ENCODE measurements around the gene DOCK9. TPM values are rescaled to one million over a fixed set of nuclear protein-coding genes. Genes with fewer than 3 reads are reported as not detected.
"Not testable (repeated sequence)": the region's sequence is repeated elsewhere in the genome, so short reads cannot be mapped to it uniquely, and the experiment has no call there.

Gene DOCK9
- total RNA-seq, 1 donor from 2014 or later, result 25.5 TPM

DNA sequence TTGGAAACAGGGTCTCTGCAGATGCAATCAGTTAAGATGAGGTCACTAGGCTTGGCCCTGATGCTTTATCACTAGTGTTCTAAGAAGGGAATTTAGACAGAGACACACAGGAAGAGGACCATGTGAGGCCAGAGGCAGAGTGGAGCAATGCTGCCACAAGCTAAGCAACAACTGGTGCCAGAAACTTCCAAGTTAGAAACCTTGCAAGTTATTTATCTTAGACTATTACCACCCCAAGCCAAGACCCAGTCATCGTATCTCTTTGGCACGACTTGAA, 81.1 kb downstream of the DOCK9 start:
- ATAC-seq (ENCODE audit: low read depth), result no peak
- peaks cover 10% of the 10 kb centered on the region for H3K4me1 Mint-ChIP-seq
- ChIA-PET CTCF (no interaction called here), POLR2A (no interaction called here)
- no peak overlapping the region for H3K4me3 Mint-ChIP-seq
- no peak for DNase-seq
- no peak overlapping the region for H3K27ac Mint-ChIP-seq
- H3K9me3 Mint-ChIP-seq, result no peaks in the 10 kb centered on the region
- H3K36me3 Mint-ChIP-seq (ENCODE audit: low read depth), result peaks cover 39% of the 10 kb centered on the region
- intact Hi-C loops (cut with micrococcal nuclease), result no loop called here
- H3K27me3 Mint-ChIP-seq, result no peaks in the 10 kb centered on the region
- no peak for TF ChIP-seq CTCF (IDR thresholded peaks at IDR 0.05)

DNA sequence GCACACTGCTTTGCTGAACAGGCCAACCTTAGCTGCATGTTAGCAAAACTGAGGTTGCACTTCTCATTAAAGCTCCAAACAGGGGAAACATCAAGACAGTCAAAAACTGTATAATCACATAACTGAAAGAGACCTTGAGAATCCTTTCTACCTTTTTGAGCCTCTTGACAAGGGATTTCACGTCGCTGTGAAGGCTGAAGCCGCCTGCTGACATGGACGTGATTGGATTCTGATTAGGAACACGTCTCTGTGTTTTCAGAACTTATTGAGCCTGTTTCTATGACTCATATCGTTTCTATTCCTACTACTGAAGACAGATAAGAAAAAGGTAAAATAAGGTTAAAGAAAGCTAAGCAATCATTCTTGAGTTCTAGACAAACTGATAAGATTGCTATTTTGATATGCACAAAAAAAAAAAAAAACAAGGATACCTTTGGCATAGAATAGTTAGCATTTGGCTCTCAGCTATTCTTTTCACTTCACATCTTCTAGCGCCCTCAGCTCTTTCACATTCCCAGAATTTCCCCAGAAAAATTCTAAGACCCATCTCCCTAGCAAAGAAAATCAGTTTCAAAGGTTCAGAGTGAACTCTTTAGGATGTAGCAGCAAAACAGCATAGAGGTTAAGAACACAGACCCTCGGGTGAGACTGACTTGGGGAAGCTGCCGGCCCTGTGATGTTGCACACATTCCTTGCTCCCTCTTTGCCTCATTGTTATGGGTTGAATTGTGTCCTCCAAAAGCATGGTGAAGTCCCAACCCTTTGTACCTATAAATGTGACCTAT, 81.6 kb downstream of the DOCK9 start:
- Mint-ChIP-seq H3K36me3 (ENCODE audit: low read depth) (peaks cover 34% of the 10 kb centered on the region), H3K4me1 (peaks cover 10% of the 10 kb centered on the region), H3K27me3 (no peaks in the 10 kb centered on the region), H3K4me3 (no peak overlapping the region), H3K27ac (no peak overlapping the region), H3K9me3 (no peaks in the 10 kb centered on the region)
- intact Hi-C loops (cut with micrococcal nuclease), result no loop called here
- no peak for TF ChIP-seq CTCF (IDR thresholded peaks at IDR 0.05)
- DNase-seq (no peak), ATAC-seq (ENCODE audit: low read depth) (no peak)
- POLR2A ChIA-PET, result interaction anchor here (0.6 kb wide), 2 partner anchors 17 to 757 kb away, joined by 3 to 4 read pairs; no protein-coding TSS in a partner anchor
- CTCF ChIA-PET, result no interaction called here

GRCh38 chr13:98894814-98895213, 83.0 kb downstream of the DOCK9 start:
- intact Hi-C loops (cut with micrococcal nuclease); H3K9me3 Mint-ChIP-seq; H3K27me3 Mint-ChIP-seq; H3K27ac Mint-ChIP-seq; ATAC-seq (ENCODE audit: low read depth); CTCF ChIA-PET; POLR2A ChIA-PET; H3K4me3 Mint-ChIP-seq; DNase-seq: not testable (repeated sequence)
- peaks cover 10% of the 10 kb centered on the region for H3K4me1 Mint-ChIP-seq
- peaks cover 25% of the 10 kb centered on the region for H3K36me3 Mint-ChIP-seq (ENCODE audit: low read depth)

DNA sequence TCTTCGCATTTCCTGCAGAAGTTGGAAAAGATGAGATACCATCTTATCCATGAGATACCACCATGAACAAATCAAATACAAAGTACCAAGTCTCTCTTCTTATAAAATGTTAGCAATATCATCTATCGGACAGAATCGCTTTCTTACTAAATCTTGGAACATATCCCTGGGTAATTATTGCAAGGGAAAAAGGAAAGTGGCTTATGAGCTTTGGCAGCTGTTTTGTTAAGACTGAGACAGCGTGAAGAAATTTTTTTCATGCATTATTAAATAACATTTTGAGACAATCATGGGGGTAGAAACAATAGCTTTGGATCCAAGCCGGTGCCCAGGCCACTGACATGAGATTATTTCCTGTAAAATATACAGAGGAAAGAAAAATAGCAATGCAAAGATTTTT, 84.5 kb downstream of the DOCK9 start:
- Mint-ChIP-seq H3K27me3 (no peaks in the 10 kb centered on the region), H3K36me3 (ENCODE audit: low read depth) (peaks cover 22% of the 10 kb centered on the region), H3K27ac (no peak overlapping the region), H3K9me3 (no peaks in the 10 kb centered on the region), H3K4me3 (no peak overlapping the region), H3K4me1 (peaks cover 10% of the 10 kb centered on the region)
- no peak for ATAC-seq (ENCODE audit: low read depth)
- ChIA-PET CTCF (no interaction called here), POLR2A (no interaction called here)
- TF ChIP-seq CTCF (IDR thresholded peaks at IDR 0.05), result no peak
- intact Hi-C loops (cut with micrococcal nuclease), result no loop called here
- DNase-seq, result no peak

DNA sequence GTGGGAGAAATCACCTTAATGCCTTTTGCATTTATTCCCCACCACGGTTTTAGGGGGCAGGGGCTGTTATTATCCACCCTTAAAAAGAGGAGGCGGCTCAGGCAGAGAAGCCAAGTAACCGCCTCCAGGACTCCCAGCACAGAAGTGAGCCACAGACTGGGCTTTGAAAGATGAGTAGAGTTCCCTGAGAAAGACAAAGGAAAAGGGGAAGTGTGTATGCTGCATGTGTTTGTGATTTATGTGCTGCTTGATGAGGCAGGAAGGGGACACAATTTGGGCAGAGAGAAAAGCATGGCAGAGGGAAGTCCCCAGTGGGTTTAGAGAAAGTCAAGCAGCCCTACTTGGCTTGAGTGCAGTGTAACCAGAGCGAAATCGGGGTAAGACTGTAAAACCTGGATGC, 85.0 kb downstream of the DOCK9 start:
- ChIA-PET POLR2A (no interaction called here), CTCF (no interaction called here)
- Mint-ChIP-seq H3K27ac (no peak overlapping the region), H3K9me3 (no peaks in the 10 kb centered on the region), H3K36me3 (ENCODE audit: low read depth) (peaks cover 22% of the 10 kb centered on the region), H3K4me1 (peaks cover 10% of the 10 kb centered on the region), H3K4me3 (no peak overlapping the region), H3K27me3 (no peaks in the 10 kb centered on the region)
- DNase-seq, result no peak
- TF ChIP-seq CTCF (IDR thresholded peaks at IDR 0.05), result no peak
- intact Hi-C loops (cut with micrococcal nuclease), result no loop called here
- ATAC-seq (ENCODE audit: low read depth), result no peak

GRCh38 chr13:98892077-98892476, 85.8 kb downstream of the DOCK9 start:
- ATAC-seq (ENCODE audit: low read depth) (no peak), DNase-seq (no peak)
- no peak for TF ChIP-seq CTCF (IDR thresholded peaks at IDR 0.05)
- intact Hi-C loops (cut with micrococcal nuclease), result no loop called here
- H3K9me3 Mint-ChIP-seq, result no peaks in the 10 kb centered on the region
- H3K27me3 Mint-ChIP-seq, result no peaks in the 10 kb centered on the region
- ChIA-PET CTCF (no interaction called here), POLR2A (no interaction called here)
- H3K36me3 Mint-ChIP-seq (ENCODE audit: low read depth), result peaks cover 15% of the 10 kb centered on the region
- H3K4me3 Mint-ChIP-seq, result no peak overlapping the region
- no peak overlapping the region for H3K27ac Mint-ChIP-seq
- peaks cover 9% of the 10 kb centered on the region for H3K4me1 Mint-ChIP-seq
